Dedifferentiated amniotic fluid mesenchymal stem cell (primary cell): Measurements from ENCODE around the gene EFCAB3.
A peak's percentile ranks its signal among the peaks of the same experiment; 100 is the strongest.
"Not testable (repeated sequence)": the region's sequence is repeated elsewhere in the genome, so short reads cannot be mapped to it uniquely, and the experiment has no call there.

ENCODE experiments used
- DNase-seq: peaks from one replicate; pipeline ENCODE4 v3.0.0-alpha.2; 2016; ENCODE audit errors: extremely low spot score

The EFCAB3 gene

GRCh38 chr17:62380253-62380652 is at the start of gene EFCAB3:
Gene EFCAB3 (plus strand): TSS chr17:62380553. CDS start chr17:62382980, 2,427 bp downstream.
- no peak for DNase-seq

DNA sequence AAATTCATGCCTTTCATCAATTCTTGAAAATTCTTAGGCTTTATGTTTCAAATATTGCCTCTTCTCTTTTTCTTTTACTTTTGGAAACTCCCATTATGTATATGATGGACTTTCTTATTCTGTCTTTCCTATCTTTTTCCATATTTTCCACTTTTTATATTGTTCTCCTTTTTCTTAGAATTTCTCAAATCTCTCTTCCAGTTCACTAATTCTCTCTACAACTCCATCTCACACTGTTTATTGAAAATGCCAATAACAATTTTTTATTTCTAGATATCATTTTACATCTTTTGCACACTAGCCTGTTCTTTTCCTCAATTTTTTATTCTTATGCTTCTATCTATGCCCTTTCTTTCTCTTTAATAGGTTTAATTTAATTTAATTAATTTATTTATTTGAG is 43.8 kb upstream of the EFCAB3 start:
- no peak for DNase-seq

- no peak for DNase-seq
These were observed 36.5 kb upstream of the EFCAB3 start for GRCh38 chr17:62343764-62344270.

DNA sequence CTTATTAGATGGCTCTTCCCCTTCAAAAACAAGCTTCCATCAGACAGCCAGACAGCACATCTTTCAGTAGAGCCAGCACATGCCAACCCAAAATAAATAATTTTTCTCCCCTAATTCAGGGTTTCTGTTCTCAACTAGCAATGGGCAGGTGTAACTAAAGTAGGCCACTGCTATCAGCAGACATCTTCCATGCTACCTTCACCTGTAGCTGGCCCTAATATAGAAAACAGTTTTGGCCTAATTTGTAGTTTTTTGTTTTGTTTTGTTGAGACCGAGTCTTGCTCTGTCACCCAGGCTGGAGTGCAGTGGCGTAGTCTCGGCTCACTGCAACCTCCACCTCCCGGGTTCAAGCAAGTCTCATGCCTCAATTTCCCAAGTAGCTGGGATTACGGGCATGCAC is 29.2 kb upstream of the EFCAB3 start:
- DNase-seq = no peak

GRCh38 chr17:62366191-62366590 is 14.2 kb upstream of the EFCAB3 start:
- no peak for DNase-seq

GRCh38 chr17:62381561-62381960 is 1.2 kb downstream of the EFCAB3 start:
- no peak for DNase-seq

DNA sequence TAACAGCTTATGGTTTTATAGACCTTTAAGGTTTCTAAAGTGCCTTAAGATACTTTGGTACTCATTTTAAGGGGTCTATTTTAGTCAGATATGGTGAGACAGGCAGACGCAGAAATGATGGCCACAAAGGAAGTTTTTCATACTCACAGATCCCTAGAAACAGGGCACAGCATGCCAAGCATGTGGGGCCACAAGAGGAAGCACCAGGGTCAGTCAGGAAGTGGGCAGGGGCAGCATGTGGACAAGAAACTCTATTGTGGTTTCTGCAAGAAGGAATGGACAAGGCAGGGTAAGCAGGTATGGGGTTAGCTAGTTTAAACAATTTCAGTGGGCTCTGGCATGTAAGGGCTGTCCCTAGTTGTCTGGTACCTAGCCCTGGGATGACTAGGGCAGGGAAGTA is 8.5 kb downstream of the EFCAB3 start:
- DNase-seq = no peak

DNA sequence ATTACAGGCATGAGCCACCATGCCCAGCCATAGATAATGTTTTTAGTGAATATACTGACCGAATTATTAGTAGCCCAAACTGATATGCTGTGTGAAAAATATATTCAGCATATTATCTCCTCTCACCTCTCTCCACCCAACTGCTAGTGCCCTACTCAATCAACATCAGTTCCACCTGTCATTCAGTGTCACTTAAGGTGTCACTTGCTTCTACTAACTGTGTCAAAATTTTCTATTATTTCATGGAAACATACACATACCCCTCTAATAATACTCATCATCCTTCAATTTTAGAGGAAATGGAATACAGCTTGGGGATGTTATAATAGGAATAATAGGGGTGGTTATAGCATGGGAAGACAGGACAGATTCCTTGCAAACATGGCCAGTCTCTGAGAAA is 12.6 kb downstream of the EFCAB3 start:
- DNase-seq = no peak

GRCh38 chr17:62398891-62399290 is 18.5 kb downstream of the EFCAB3 start:
- DNase-seq = no peak

DNA sequence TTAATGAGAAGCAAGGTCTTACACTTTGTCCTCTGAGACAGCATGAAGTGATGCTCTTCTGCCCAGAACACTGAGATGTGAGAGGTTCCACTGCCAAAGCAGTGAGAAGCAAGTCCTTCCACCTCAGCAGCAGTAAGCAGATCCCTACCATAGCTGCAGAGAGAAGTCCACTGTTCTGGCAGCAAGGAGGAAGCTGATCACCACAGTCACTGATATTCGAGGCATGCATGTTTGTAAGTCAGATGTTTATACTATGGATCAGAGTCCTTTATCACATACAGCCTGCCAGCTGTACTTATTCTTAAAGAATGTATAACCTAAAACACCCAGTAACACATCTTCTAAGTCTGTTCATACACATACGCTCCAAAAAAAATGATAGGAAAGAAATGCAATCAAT is 25.1 kb downstream of the EFCAB3 start:
- no peak for DNase-seq

DNA sequence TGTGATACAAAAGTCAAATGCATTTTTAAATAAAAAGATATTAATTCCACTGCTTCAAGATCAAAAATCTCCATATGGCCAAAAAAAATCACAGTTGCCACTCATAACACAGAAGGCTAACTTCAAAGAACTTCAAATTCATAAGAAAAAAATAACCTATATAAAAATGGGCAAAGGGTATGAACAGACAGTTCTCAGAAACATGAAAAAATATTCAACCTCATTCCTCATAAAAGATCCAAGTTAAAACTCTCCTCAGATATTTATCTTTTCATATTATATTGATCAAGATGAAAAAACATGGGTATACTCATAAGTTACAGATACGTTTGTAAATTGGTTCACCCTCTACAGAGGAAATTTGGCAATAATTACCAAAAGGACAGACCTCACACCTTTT is 32.7 kb downstream of the EFCAB3 start:
- not testable (repeated sequence) for DNase-seq

- peak; percentile 83 for DNase-seq
These were observed 43.5 kb downstream of the EFCAB3 start, which contains the start of gene METTL2A for GRCh38 chr17:62423647-62424461. Gene METTL2A (plus strand): TSS chr17:62423897. CDS start chr17:62423903, 6 bp downstream.

GRCh38 chr17:62426214-62426613 is 45.9 kb downstream of the EFCAB3 start:
- DNase-seq = not testable (repeated sequence)

GRCh38 chr17:62435251-62435650 is 54.9 kb downstream of the EFCAB3 start:
- not testable (repeated sequence) for DNase-seq

- DNase-seq = not testable (repeated sequence)
These were observed 60.8 kb downstream of the EFCAB3 start for GRCh38 chr17:62441181-62441580.

GRCh38 chr17:62444063-62444462 is 63.7 kb downstream of the EFCAB3 start:
- no peak for DNase-seq

DNA sequence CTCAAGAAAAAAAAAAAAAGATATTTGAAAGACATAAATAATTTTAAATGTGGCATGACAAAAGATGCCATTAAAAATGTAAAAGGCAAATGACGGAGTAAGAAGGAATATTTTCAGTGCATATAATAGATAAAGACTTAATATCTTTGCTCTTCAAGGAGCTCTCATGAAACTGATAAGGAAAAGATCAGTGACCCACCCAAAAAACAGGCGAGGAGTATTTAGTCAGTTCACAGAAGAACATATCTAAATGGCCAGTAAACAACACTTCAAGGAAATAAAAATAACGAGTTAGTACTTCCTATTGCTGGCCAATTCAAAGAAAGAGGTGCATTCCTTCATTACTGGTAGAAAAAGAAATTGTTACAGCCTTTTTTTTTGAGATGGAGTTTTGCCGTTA is 65.4 kb downstream of the EFCAB3 start:
- DNase-seq = not testable (repeated sequence)

DNA sequence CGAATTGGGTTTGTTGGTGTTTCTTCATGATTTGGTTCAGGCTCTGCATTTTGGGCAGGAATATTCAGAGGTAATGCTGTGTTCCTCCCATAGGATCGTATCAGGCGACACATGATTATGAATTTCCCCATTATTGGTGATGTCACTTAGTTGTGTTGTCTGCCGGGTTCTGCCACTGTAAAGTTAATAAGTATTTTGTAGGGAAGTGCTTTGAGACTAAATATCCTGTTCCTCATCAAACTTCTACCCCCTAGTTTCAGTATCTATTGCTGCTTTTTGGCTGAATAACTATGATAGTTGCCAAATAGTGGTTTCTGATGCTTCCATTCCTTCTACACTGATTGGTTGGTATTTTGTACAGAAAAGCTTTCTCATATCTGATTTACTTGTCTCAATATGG is 71.8 kb downstream of the EFCAB3 start:
- DNase-seq = not testable (repeated sequence)

GRCh38 chr17:62453041-62453440 is 72.7 kb downstream of the EFCAB3 start:
- not testable (repeated sequence) for DNase-seq

DNA sequence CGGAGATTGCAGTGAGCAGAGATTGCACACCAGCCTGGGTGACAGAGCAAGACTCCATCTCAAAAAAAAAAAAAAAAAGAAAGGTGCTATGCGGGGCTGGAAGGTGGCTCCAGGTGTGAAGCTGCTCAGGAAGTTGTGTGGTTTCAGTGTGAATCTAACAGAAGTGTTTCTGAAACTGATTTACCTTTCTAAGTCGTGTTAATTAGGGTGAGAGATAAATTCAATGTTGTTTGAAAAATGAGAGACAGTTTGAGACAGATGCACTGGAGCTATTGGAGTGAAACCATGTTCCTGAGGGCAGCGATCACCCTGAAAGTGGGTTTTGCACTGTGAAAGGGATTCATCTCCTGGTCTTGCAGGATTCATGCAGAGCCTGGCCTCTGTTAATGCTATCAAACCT is 73.3 kb downstream of the EFCAB3 start:
- DNase-seq = not testable (repeated sequence)

- DNase-seq = not testable (repeated sequence)
These were observed 73.8 kb downstream of the EFCAB3 start for GRCh38 chr17:62454111-62454510.

DNA sequence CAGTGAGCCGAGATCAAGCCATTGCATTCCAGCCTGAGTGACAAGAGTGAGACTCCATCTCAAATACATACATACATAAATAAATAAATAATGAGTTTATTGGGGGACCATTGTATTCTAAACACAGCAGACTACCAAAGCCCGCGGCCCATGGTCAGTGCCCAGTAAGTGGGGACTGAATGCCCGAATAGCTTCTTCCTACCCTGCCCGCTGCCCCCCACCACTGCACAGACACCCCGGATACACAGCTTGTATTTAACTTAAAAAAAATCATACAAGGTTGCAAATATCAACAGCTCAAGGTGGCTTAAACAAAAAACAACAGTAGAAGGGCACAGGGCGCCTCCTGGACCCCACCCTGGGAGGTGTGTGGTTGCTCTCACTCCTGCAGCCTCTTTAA is 75.7 kb downstream of the EFCAB3 start:
- DNase-seq = no peak

GRCh38 chr17:62458483-62458882 is 78.1 kb downstream of the EFCAB3 start:
- not testable (repeated sequence) for DNase-seq
